Body of pancreas (tissue), 4 donors: ENCODE data around the gene F10.

Experiments used
- POLR2A ChIP-seq, 3 donors: fragments of 450-650 bp; IDR thresholded peaks; one replicate each; pipeline ENCODE4 v1.6.1; 2016; ENCODE audit warnings: antibody characterized with exemption in 3 of 3, mild to moderate bottlenecking in 2 of 3
- TF ChIP-seq, protein P1 (sequence below), 7 experiments: fragments of 450-650 bp in 4 of 7; fragments of 200-600 bp in 3 of 7; sonication (generic) in 3 of 7; IDR thresholded peaks; one replicate each; pipeline ENCODE4 v1.5.1; 2016 to 2019; ENCODE audit warnings: antibody characterized with exemption in 7 of 7

- TF ChIP-seq, protein P1, sequence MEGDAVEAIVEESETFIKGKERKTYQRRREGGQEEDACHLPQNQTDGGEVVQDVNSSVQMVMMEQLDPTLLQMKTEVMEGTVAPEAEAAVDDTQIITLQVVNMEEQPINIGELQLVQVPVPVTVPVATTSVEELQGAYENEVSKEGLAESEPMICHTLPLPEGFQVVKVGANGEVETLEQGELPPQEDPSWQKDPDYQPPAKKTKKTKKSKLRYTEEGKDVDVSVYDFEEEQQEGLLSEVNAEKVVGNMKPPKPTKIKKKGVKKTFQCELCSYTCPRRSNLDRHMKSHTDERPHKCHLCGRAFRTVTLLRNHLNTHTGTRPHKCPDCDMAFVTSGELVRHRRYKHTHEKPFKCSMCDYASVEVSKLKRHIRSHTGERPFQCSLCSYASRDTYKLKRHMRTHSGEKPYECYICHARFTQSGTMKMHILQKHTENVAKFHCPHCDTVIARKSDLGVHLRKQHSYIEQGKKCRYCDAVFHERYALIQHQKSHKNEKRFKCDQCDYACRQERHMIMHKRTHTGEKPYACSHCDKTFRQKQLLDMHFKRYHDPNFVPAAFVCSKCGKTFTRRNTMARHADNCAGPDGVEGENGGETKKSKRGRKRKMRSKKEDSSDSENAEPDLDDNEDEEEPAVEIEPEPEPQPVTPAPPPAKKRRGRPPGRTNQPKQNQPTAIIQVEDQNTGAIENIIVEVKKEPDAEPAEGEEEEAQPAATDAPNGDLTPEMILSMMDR (IDR thresholded peaks at IDR 0.05) = no peak
- no peak for TF ChIP-seq POLR2A (IDR thresholded peaks at IDR 0.05)
Observed at GRCh38 chr13:113145911-113146598, 23.5 kb downstream of the F10 start.
